HepG2 (cell line): ENCODE data around the gene GNRHR. TPM values are rescaled to one million over a fixed set of nuclear protein-coding genes. Genes with fewer than 3 reads are reported as not detected.

ENCODE experiments used
- HNRNPK ChIP-seq: fragments of 200-400 bp; formaldehyde crosslinking; IDR thresholded peaks from 2 replicates; pipeline ENCODE4 v1.6.1; 2018; ENCODE audit warnings: low read length, low read depth, moderate library complexity, mild to moderate bottlenecking; ENCODE audit not compliant: poor library complexity, severe bottlenecking
- KLF16 ChIP-seq, 2 experiments: sonication (generic) in 1 of 2; formaldehyde crosslinking in 1 of 2; IDR thresholded peaks; 2 replicates each; pipeline versions ENCODE4 v1.6.1 to v1.8.0; 2016 to 2023; ENCODE audit warnings: missing genetic modification reagents in 2 of 2, missing compliant biosample characterization in 1 of 2
- ZBTB21 ChIP-seq: sonication (generic); formaldehyde crosslinking; IDR thresholded peaks from 2 replicates; pipeline ENCODE4 v1.4.0; 2020; ENCODE audit warnings: missing genetic modification reagents
- ZFAT ChIP-seq: sonication (generic); formaldehyde crosslinking; conservative IDR thresholded peaks from 2 replicates; pipeline ENCODE4 v1.8.1; 2023; ENCODE audit warnings: missing genetic modification reagents, inconsistent platforms
- ZMYM3 ChIP-seq: sonication (generic); formaldehyde crosslinking; IDR thresholded peaks from 2 replicates; pipeline ENCODE4 v1.5.1; 2020; ENCODE audit warnings: mild to moderate bottlenecking, missing genetic modification reagents
- ZNF33B ChIP-seq: sonication (generic); formaldehyde crosslinking; IDR thresholded peaks from 2 replicates; pipeline ENCODE4 v1.5.1; 2020; ENCODE audit warnings: mild to moderate bottlenecking, missing genetic modification reagents
- ZNF883 ChIP-seq: sonication (generic); formaldehyde crosslinking; IDR thresholded peaks from 2 replicates; pipeline ENCODE4 v1.5.1; 2020; ENCODE audit warnings: mild to moderate bottlenecking, missing genetic modification reagents; ENCODE audit errors: not compliant biosample characterization
- polyA plus RNA-seq, 8 experiments: library from polyadenylated mRNA; depleted of rRNA in 3 of 8; stranded (reverse) in 7 of 8; unstranded in 1 of 8; fragments of >200 nt; fragmentation: Illumina TruSeq in 4 of 8; extraction: Trizol in 4 of 8; gene quantifications; 2 replicates each; pipeline versions ENCODE4 v1.2.1 to v1.2.3, GENCODE V29; 2011 to 2016; ENCODE audit warnings: low read depth in 4 of 8, missing spikeins in 1 of 8, mixed read lengths in 1 of 8; ENCODE audit not compliant: insufficient read depth in 1 of 8
- small RNA-seq, 3 experiments: library from RNA; depleted of rRNA; stranded (forward); fragments of <200 nt; gene quantifications; one replicate each; pipeline ENCODE3, GENCODE V24; 2012; ENCODE audit warnings: low read depth in 2 of 3, low replicate concordance in 1 of 3; ENCODE audit not compliant: insufficient read length in 3 of 3, insufficient read depth in 2 of 3
- total RNA-seq, 5 experiments: library from RNA; depleted of rRNA; stranded (reverse); fragments of >200 nt; fragmentation: Illumina TruSeq; extraction: Trizol; gene quantifications; 2 replicates each; pipeline ENCODE4 v1.2.3, GENCODE V29; 2016; ENCODE audit warnings: low read depth in 1 of 5
- TF ChIP-seq, protein P1 (sequence below): IDR thresholded peaks from 2 replicates; pipeline ENCODE4 v1.6.1; 2012; ENCODE audit warnings: low read depth, low read length, improper control_type of control experiment
- TF ChIP-seq, protein P2 (sequence below): sonication (generic); formaldehyde crosslinking; IDR thresholded peaks from 2 replicates; pipeline ENCODE4 v1.5.0; 2020; ENCODE audit warnings: mild to moderate bottlenecking, missing genetic modification reagents

Gene GNRHR
- total and polyA plus RNA-seq, 2 of the 13 experiments (the other 11 are each of a cell fraction or from before 2014, with no cell fraction given) = not detected

DNA sequence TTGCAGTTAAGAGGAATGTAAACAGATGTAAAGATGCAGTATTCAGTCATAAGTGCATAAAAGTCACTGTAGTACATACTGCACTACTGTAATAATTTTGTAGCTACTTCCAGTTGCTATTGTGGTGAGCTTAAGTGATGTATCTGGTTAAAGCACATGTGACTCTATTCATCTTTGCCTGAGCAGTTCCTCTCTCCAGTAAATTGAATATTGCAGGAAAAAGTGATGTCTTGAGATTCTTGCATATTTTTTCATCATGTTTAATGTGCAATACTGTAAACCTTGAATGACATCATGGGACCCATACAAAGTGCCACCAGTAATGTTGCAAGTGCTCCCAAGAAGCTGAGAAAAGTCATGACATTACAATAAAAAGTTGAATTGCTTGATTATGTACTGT is 62.9 kb downstream of the GNRHR start (continued):
- no peak for TF ChIP-seq ZNF33B (CRISPR knock-in tag)
- TF ChIP-seq ZNF883 = no peak
- TF ChIP-seq ZBTB21 (CRISPR knock-in tag) = no peak
- TF ChIP-seq ZFAT (CRISPR knock-in tag) = no peak
- TF ChIP-seq, protein P1, sequence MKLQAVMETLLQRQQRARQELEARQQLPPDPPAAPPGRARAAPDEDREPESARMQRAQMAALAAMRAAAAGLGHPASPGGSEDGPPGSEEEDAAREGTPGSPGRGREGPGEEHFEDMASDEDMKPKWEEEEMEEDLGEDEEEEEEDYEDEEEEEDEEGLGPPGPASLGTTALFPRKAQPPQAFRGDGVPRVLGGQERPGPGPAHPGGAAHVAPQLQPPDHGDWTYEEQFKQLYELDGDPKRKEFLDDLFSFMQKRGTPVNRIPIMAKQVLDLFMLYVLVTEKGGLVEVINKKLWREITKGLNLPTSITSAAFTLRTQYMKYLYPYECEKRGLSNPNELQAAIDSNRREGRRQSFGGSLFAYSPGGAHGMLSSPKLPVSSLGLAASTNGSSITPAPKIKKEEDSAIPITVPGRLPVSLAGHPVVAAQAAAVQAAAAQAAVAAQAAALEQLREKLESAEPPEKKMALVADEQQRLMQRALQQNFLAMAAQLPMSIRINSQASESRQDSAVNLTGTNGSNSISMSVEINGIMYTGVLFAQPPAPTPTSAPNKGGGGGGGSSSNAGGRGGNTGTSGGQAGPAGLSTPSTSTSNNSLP = no peak
- no peak for TF ChIP-seq KLF16 (CRISPR knock-in tag; IDR thresholded peaks at IDR 0.05)
- TF ChIP-seq ZMYM3 (CRISPR knock-in tag) = no peak
- TF ChIP-seq HNRNPK = no peak
- TF ChIP-seq, protein P2, sequence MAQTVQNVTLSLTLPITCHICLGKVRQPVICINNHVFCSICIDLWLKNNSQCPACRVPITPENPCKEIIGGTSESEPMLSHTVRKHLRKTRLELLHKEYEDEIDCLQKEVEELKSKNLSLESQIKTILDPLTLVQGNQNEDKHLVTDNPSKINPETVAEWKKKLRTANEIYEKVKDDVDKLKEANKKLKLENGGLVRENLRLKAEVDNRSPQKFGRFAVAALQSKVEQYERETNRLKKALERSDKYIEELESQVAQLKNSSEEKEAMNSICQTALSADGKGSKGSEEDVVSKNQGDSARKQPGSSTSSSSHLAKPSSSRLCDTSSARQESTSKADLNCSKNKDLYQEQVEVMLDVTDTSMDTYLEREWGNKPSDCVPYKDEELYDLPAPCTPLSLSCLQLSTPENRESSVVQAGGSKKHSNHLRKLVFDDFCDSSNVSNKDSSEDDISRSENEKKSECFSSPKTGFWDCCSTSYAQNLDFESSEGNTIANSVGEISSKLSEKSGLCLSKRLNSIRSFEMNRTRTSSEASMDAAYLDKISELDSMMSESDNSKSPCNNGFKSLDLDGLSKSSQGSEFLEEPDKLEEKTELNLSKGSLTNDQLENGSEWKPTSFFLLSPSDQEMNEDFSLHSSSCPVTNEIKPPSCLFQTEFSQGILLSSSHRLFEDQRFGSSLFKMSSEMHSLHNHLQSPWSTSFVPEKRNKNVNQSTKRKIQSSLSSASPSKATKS = no peak

Small RNA genes within 50 kb of the gene (small RNA-seq; reads per million reads assigned to genes)
- 0 reads per million in 3 experiments for gene RF00091

Other genes with a start within 250 kb of the GNRHR start
- 15.7 and 16.4 TPM in 2 replicates for gene CENPC, start 208.9 kb downstream of the GNRHR start, total RNA-seq (2016; rRNA removed; fragmentation: Illumina TruSeq; extraction: Trizol)
- 3.3 and 4.7 TPM in 2 replicates for gene CENPC, start 208.9 kb downstream of the GNRHR start, polyA plus RNA-seq (2011; rRNA removed)
- gene STAP1, start 195.7 kb downstream of the GNRHR start, total RNA-seq (2016; rRNA removed; fragmentation: Illumina TruSeq; extraction: Trizol) = not detected in 2 replicates
- not detected in 2 replicates for gene STAP1, start 195.7 kb downstream of the GNRHR start, polyA plus RNA-seq (2011; rRNA removed)
- gene UBA6, start 53.2 kb downstream of the GNRHR start, total RNA-seq (2016; rRNA removed; fragmentation: Illumina TruSeq; extraction: Trizol) = 75.4 and 153 TPM in 2 replicates
- gene UBA6, start 53.2 kb downstream of the GNRHR start, polyA plus RNA-seq (2011; rRNA removed) = 25.6 and 33.3 TPM in 2 replicates
- gene TMPRSS11D, start 129.6 kb upstream of the GNRHR start, total RNA-seq (2016; rRNA removed; fragmentation: Illumina TruSeq; extraction: Trizol) = not detected in 2 replicates
- not detected in 2 replicates for gene TMPRSS11D, start 129.6 kb upstream of the GNRHR start, polyA plus RNA-seq (2011; rRNA removed)
- gene TMPRSS11A, start 209.1 kb upstream of the GNRHR start, total RNA-seq (2016; rRNA removed; fragmentation: Illumina TruSeq; extraction: Trizol) = not detected in 2 replicates
- not detected in 2 replicates for gene TMPRSS11A, start 209.1 kb upstream of the GNRHR start, polyA plus RNA-seq (2011; rRNA removed)